Measurements from ENCODE around the gene CYP27B1. TPM values are rescaled to one million over a fixed set of nuclear protein-coding genes. Genes with fewer than 3 reads are reported as not detected.

CYP27B1 gene
- total and polyA plus RNA-seq, 9 of the 15 experiments (the other 6 are each of a cell fraction or from before 2014, with no cell fraction given) = 0.18 to 4.2 (median 1.8) TPM

GRCh38 chr12:57744777-57745484 is 21.9 kb downstream of the CYP27B1 start, which contains the start of gene TSPAN31:
Gene TSPAN31 (plus strand): TSS chr12:57745039. CDS start chr12:57745155, 116 bp downstream.
- intact Hi-C loops (cut with micrococcal nuclease) = no loop called here
- peak within 1 kb of the TSS; percentile 88 for H3K4me2 ChIP-seq (ENCODE audit: insufficient read depth, low read length)
- H3K4me1 ChIP-seq (replicated peaks in 1 of 2; ENCODE audit: control insufficient read depth in 2 of 2, insufficient read depth in 2 of 2, low read length in 2 of 2) = peaks cover 7 to 12% of the 10 kb centered on the region in 2 experiments; a peak in 3 of 5 replicates
- peaks cover 19% of the 10 kb centered on the region for H3K79me2 ChIP-seq (ENCODE audit: control insufficient read depth, insufficient read depth, low read length)
- peak within 1 kb of the TSS; percentile 90 for H2AFZ ChIP-seq (ENCODE audit: low read depth, low read length)
- 1% methylated on average over 29 of the region's 29 CpGs for WGBS (ENCODE audit: insufficient coverage, low coverage, missing lambda C conversion rate)
- POLR2A ChIA-PET = interaction anchor here (0.6 to 2.5 kb wide), 17 partner anchors 9 to 230 kb away, joined by 3 to 15 read pairs (median 3); partner anchors contain the start of genes CYP27B1, DDIT3, EEF1AKMT3 and METTL1
- CTCF ChIA-PET (ENCODE audit: low intra/inter-chr PET ratio) = no interaction called here
- no TSS peak for BruUV-seq (replicated peaks)
- H3K36me3 ChIP-seq (ENCODE audit: control insufficient read depth, insufficient read depth, low read length) = peaks cover 40% of the 10 kb centered on the region
- peak within 1 kb of the TSS; percentile 88 to 95 for H3K9ac ChIP-seq (ENCODE audit: insufficient read depth in 1 of 2, low read depth in 2 of 2, low read length in 2 of 2)
- no peaks in the 10 kb centered on the region for H4K20me1 ChIP-seq (replicated peaks; ENCODE audit: control insufficient read depth, insufficient read depth, low read length)
- in situ Hi-C loops (cut with MboI) = loop anchor here (10.0 kb wide), 1 partner anchor 430 kb away; no protein-coding TSS in a partner anchor
- peak within 1 kb of the TSS; percentile 59 for H3K4me3 ChIP-seq
- peak; percentile 78 to 98 (median 88) for DNase-seq (ENCODE audit: extremely low read depth in 1 of 4, low spot score in 3 of 4)
- FAIRE-seq = peak; percentile 99
- ATAC-seq = peak; percentile 93
- no peaks in the 10 kb centered on the region for H3K9me1 ChIP-seq (ENCODE audit: control insufficient read depth, insufficient read depth, low read length)
- peaks cover 0 to 3% of the 10 kb centered on the region in 2 experiments; a peak in 2 of 5 replicates for H3K27me3 ChIP-seq (ENCODE audit: control insufficient read depth in 2 of 2, insufficient read depth in 2 of 2, low read length in 2 of 2)
- no peaks in the 10 kb centered on the region for H3K9me3 ChIP-seq (replicated peaks; ENCODE audit: control insufficient read depth, insufficient read depth, low read depth, low read length)
- peak within 1 kb of the TSS; percentile 84 for H3K27ac ChIP-seq (ENCODE audit: extremely low read depth, low read depth, low read length)
- TF ChIP-seq PURB (CRISPR knock-in tag; IDR thresholded peaks at IDR 0.05; ENCODE audit: low read depth) = no peak
- no peak for TF ChIP-seq SMAD3 (CRISPR knock-in tag; conservative IDR thresholded peaks at IDR 0.05)
- no peak for TF ChIP-seq NR2C1 (IDR thresholded peaks at IDR 0.05)
- TF ChIP-seq NR2C1 (tag; IDR thresholded peaks at IDR 0.05) = no peak
- TF ChIP-seq NCOA6 (IDR thresholded peaks at IDR 0.05) = no peak
- peak; percentile 96 for TF ChIP-seq ZFP91 (CRISPR knock-in tag; IDR thresholded peaks at IDR 0.05)
- no peak for TF ChIP-seq FIP1L1 (IDR thresholded peaks at IDR 0.05; ENCODE audit: low read depth, low read length, poor library complexity, severe bottlenecking)
- TF ChIP-seq, protein P1, sequence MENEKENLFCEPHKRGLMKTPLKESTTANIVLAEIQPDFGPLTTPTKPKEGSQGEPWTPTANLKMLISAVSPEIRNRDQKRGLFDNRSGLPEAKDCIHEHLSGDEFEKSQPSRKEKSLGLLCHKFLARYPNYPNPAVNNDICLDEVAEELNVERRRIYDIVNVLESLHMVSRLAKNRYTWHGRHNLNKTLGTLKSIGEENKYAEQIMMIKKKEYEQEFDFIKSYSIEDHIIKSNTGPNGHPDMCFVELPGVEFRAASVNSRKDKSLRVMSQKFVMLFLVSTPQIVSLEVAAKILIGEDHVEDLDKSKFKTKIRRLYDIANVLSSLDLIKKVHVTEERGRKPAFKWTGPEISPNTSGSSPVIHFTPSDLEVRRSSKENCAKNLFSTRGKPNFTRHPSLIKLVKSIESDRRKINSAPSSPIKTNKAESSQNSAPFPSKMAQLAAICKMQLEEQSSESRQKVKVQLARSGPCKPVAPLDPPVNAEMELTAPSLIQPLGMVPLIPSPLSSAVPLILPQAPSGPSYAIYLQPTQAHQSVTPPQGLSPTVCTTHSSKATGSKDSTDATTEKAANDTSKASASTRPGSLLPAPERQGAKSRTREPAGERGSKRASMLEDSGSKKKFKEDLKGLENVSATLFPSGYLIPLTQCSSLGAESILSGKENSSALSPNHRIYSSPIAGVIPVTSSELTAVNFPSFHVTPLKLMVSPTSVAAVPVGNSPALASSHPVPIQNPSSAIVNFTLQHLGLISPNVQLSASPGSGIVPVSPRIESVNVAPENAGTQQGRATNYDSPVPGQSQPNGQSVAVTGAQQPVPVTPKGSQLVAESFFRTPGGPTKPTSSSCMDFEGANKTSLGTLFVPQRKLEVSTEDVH (IDR thresholded peaks at IDR 0.05; ENCODE audit: low read depth, partially characterized antibody) = peak; percentile 39
- TF ChIP-seq, protein P2, sequence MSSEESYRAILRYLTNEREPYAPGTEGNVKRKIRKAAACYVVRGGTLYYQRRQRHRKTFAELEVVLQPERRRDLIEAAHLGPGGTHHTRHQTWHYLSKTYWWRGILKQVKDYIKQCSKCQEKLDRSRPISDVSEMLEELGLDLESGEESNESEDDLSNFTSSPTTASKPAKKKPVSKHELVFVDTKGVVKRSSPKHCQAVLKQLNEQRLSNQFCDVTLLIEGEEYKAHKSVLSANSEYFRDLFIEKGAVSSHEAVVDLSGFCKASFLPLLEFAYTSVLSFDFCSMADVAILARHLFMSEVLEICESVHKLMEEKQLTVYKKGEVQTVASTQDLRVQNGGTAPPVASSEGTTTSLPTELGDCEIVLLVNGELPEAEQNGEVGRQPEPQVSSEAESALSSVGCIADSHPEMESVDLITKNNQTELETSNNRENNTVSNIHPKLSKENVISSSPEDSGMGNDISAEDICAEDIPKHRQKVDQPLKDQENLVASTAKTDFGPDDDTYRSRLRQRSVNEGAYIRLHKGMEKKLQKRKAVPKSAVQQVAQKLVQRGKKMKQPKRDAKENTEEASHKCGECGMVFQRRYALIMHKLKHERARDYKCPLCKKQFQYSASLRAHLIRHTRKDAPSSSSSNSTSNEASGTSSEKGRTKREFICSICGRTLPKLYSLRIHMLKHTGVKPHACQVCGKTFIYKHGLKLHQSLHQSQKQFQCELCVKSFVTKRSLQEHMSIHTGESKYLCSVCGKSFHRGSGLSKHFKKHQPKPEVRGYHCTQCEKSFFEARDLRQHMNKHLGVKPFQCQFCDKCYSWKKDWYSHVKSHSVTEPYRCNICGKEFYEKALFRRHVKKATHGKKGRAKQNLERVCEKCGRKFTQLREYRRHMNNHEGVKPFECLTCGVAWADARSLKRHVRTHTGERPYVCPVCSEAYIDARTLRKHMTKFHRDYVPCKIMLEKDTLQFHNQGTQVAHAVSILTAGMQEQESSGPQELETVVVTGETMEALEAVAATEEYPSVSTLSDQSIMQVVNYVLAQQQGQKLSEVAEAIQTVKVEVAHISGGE (CRISPR knock-in tag; IDR thresholded peaks at IDR 0.05) = peak in 2 of 3 experiments; percentile 43 to 88; a peak in 3 of 6 replicates
- peak; percentile 3; the same call in 1 of the 2 replicates for TF ChIP-seq ZSCAN32 (CRISPR knock-in tag; IDR thresholded peaks at IDR 0.05)
- TF ChIP-seq MEF2D (tag; conservative IDR thresholded peaks at IDR 0.05; ENCODE audit: low read depth) = no peak
- TF ChIP-seq ZNF589 (CRISPR knock-in tag; IDR thresholded peaks at IDR 0.05; ENCODE audit: low read depth) = no peak; the same call in 1 of the 2 replicates
- TF ChIP-seq CHD2 (IDR thresholded peaks at IDR 0.05; ENCODE audit: low read depth, low read length) = peak; percentile 56; the same call in 1 of the 2 replicates
